ENCODE results near the gene THAP2.
A peak's percentile ranks its signal among the peaks of the same experiment; 100 is the strongest.

THAP2 gene

GRCh38 chr12:71663561-71664410 lies at the start of gene THAP2, which contains the start of gene ZFC3H1:
THAP2 (plus strand) TSS chr12:71664301; CDS start chr12:71664510, 209 bp downstream.
ZFC3H1 (minus strand) TSS chr12:71663848; CDS start chr12:71663610, 238 bp downstream.
- DNase-seq (ENCODE audit: low spot score) = peak; percentile 94

GRCh38 chr12:71621938-71622337 lies 42.2 kb upstream of the THAP2 start:
- no peak for DNase-seq (ENCODE audit: low spot score)

- no peak for DNase-seq (ENCODE audit: low spot score)
Observed at GRCh38 chr12:71625476-71625875, 38.6 kb upstream of the THAP2 start.

- no peak for DNase-seq (ENCODE audit: low spot score)
Observed at GRCh38 chr12:71626098-71626497, 38.0 kb upstream of the THAP2 start.

GRCh38 chr12:71626768-71627167 lies 37.3 kb upstream of the THAP2 start:
- DNase-seq (ENCODE audit: low spot score) = no peak

GRCh38 chr12:71627438-71628002 lies 36.6 kb upstream of the THAP2 start:
- no peak for DNase-seq (ENCODE audit: low spot score)

- peak; percentile 63 for DNase-seq (ENCODE audit: low spot score)
Observed at GRCh38 chr12:71636704-71637115, 27.4 kb upstream of the THAP2 start.

- no peak for DNase-seq (ENCODE audit: low spot score)
Observed at GRCh38 chr12:71638499-71638898, 25.6 kb upstream of the THAP2 start.

- DNase-seq (ENCODE audit: low spot score) = no peak
Observed at GRCh38 chr12:71639341-71639760, 24.8 kb upstream of the THAP2 start.

- DNase-seq (ENCODE audit: low spot score) = no peak
Observed at GRCh38 chr12:71640316-71640715, 23.8 kb upstream of the THAP2 start.

- DNase-seq (ENCODE audit: low spot score) = no peak
Observed at GRCh38 chr12:71641390-71641789, 22.7 kb upstream of the THAP2 start.

GRCh38 chr12:71642264-71642663 lies 21.8 kb upstream of the THAP2 start:
- DNase-seq (ENCODE audit: low spot score) = no peak

GRCh38 chr12:71645268-71645667 lies 18.8 kb upstream of the THAP2 start:
- DNase-seq (ENCODE audit: low spot score) = no peak

- no peak for DNase-seq (ENCODE audit: low spot score)
Observed at GRCh38 chr12:71646512-71646911, 17.6 kb upstream of the THAP2 start.

- no peak for DNase-seq (ENCODE audit: low spot score)
Observed at GRCh38 chr12:71648537-71648936, 15.6 kb upstream of the THAP2 start.

GRCh38 chr12:71649401-71649800 lies 14.7 kb upstream of the THAP2 start:
- no peak for DNase-seq (ENCODE audit: low spot score)

GRCh38 chr12:71652656-71653055 lies 11.4 kb upstream of the THAP2 start:
- peak; percentile 11 for DNase-seq (ENCODE audit: low spot score)

GRCh38 chr12:71653137-71653536 lies 11.0 kb upstream of the THAP2 start:
- no peak for DNase-seq (ENCODE audit: low spot score)

- no peak for DNase-seq (ENCODE audit: low spot score)
Observed at GRCh38 chr12:71654200-71654599, 9.9 kb upstream of the THAP2 start.

GRCh38 chr12:71655495-71655894 lies 8.6 kb upstream of the THAP2 start:
- no peak for DNase-seq (ENCODE audit: low spot score)

- DNase-seq (ENCODE audit: low spot score) = no peak
Observed at GRCh38 chr12:71655907-71656306, 8.2 kb upstream of the THAP2 start.

- DNase-seq (ENCODE audit: low spot score) = no peak
Observed at GRCh38 chr12:71656740-71657139, 7.4 kb upstream of the THAP2 start.

- peak; percentile 17 for DNase-seq (ENCODE audit: low spot score)
Observed at GRCh38 chr12:71661977-71662530, 2.0 kb upstream of the THAP2 start.
